AG04450 (cell line): ENCODE measurements around the gene COL9A1. TPM values are rescaled to one million over a fixed set of nuclear protein-coding genes. Genes with fewer than 3 reads are reported as not detected.

Experiments
- CTCF ChIA-PET: fragments of 300-600, 350-600 bp; formaldehyde crosslinking; extraction: SDS; loops from one replicate; lab custom pipeline; 2022; ENCODE audit warnings: antibody characterized with exemption, inconsistent platforms; lab: Charles Lee
- POLR2A ChIA-PET: fragments of 350-600 bp; formaldehyde crosslinking; extraction: SDS; loops from one replicate; lab custom pipeline; 2021; ENCODE audit warnings: antibody characterized with exemption, inconsistent platforms; lab: Yijun Ruan, JAX
- DNase-seq: peaks from one replicate; pipeline ENCODE4 v3.0.0-alpha.2; 2011; ENCODE audit warnings: low read depth, low spot score
- H3K27ac ChIP-seq: one replicate; pipeline ENCODE4 v1.5.1; 2012; ENCODE audit warnings: low read depth, low read length, control low read depth
- H3K27me3 ChIP-seq: one replicate; pipeline ENCODE4 v1.6.0; 2012; ENCODE audit warnings: low read length; ENCODE audit not compliant: control insufficient read depth, insufficient read depth
- H3K4me3 ChIP-seq: 2 replicates; pipeline ENCODE4 v1.5.1; 2011; ENCODE audit warnings: mild to moderate bottlenecking, low read depth, low read length, control low read depth
- H3K9me3 ChIP-seq: 2 replicates; pipeline ENCODE4 v1.5.1; 2012; ENCODE audit warnings: low read length; ENCODE audit not compliant: control insufficient read depth, insufficient read depth
- polyA plus RNA-seq: library from polyadenylated mRNA; depleted of rRNA; stranded (reverse); fragments of >200 nt; gene quantifications from 2 replicates; pipeline ENCODE4 v1.2.3, GENCODE V29; 2011
- TF ChIP-seq, protein P1 (sequence below): IDR thresholded peaks from 2 replicates; pipeline ENCODE4 v1.5.1; 2011; ENCODE audit warnings: low read depth, low read length, control low read depth, inconsistent platforms

Gene COL9A1
- polyA plus RNA-seq, 1 experiment: not detected

DNA sequence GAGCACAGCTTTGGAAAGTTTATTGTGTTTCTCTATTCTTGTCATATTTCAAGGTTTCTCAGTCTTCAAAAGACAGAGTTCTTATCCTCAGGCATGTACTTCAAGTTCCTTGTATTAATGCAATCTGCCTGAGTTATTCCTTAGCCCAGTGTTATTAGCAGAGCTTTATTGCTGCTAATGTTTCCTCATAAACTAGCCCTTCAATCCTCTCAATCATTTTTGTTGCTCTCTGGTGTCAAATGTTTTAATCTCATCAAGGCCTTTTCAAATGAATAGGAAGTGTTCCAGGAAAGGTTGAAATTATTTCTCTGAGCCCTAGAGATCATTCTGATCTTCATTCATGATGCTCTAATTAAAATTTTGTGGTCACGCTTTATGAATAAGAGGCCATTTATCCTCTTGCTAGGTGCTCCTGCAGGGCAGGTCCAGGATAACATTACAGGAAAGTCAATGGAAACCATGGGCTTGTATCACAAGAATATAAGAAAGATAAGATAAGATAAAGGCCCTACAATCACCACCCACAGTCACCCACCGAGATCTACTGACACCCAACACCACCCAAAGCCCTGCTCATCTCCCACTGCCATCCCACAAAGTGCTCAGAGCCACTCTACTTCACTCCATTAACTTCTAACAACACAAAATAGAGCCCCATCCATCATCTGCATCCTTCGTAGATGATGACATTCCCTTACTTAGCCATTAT, 125.9 kb downstream of the COL9A1 start:
- no peak overlapping the region for H3K27ac ChIP-seq
- POLR2A ChIA-PET: no interaction called here
- TF ChIP-seq, protein P1, sequence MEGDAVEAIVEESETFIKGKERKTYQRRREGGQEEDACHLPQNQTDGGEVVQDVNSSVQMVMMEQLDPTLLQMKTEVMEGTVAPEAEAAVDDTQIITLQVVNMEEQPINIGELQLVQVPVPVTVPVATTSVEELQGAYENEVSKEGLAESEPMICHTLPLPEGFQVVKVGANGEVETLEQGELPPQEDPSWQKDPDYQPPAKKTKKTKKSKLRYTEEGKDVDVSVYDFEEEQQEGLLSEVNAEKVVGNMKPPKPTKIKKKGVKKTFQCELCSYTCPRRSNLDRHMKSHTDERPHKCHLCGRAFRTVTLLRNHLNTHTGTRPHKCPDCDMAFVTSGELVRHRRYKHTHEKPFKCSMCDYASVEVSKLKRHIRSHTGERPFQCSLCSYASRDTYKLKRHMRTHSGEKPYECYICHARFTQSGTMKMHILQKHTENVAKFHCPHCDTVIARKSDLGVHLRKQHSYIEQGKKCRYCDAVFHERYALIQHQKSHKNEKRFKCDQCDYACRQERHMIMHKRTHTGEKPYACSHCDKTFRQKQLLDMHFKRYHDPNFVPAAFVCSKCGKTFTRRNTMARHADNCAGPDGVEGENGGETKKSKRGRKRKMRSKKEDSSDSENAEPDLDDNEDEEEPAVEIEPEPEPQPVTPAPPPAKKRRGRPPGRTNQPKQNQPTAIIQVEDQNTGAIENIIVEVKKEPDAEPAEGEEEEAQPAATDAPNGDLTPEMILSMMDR: no peak
- H3K27me3 ChIP-seq: no peaks in the 10 kb centered on the region
- no peak overlapping the region for H3K4me3 ChIP-seq
- CTCF ChIA-PET: no interaction called here
- DNase-seq: no peak
- no peaks in the 10 kb centered on the region for H3K9me3 ChIP-seq

GRCh38 chr6:70175770-70176169, 127.1 kb downstream of the COL9A1 start:
- TF ChIP-seq, protein P1: no peak
- Histone ChIP-seq H3K9me3 (no peaks in the 10 kb centered on the region), H3K27ac (no peak overlapping the region), H3K4me3 (no peak overlapping the region), H3K27me3 (no peaks in the 10 kb centered on the region)
- no peak for DNase-seq
- ChIA-PET CTCF (interaction anchor here (1.7 kb wide), 1 partner anchor 10 kb away, joined by 8 read pairs; no protein-coding TSS in a partner anchor), POLR2A (no interaction called here)

DNA sequence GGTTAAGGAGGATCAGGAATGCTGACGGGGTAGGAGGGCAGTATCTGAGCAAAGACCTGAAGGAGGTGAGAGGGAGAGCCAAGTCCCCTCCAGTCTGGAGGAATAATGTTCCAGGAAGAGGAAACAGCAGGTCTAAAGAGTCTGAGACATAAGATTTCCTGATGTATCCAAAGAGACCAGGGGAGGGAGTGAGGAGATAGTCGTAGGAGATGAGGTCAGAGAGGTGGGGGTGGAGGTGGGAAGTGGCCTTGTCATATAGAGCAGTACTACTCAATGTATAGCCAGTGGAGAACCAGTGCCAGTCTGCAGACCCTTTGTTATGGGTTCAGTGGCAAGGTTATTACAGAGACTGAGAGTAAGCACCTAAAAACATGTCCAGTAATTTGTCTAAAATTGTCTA, 130.6 kb downstream of the COL9A1 start:
- Histone ChIP-seq H3K9me3 (no peaks in the 10 kb centered on the region), H3K4me3 (no peak overlapping the region), H3K27me3 (no peaks in the 10 kb centered on the region), H3K27ac (no peak overlapping the region)
- no peak for DNase-seq
- CTCF ChIA-PET: no interaction called here
- TF ChIP-seq, protein P1: no peak
- POLR2A ChIA-PET: no interaction called here

DNA sequence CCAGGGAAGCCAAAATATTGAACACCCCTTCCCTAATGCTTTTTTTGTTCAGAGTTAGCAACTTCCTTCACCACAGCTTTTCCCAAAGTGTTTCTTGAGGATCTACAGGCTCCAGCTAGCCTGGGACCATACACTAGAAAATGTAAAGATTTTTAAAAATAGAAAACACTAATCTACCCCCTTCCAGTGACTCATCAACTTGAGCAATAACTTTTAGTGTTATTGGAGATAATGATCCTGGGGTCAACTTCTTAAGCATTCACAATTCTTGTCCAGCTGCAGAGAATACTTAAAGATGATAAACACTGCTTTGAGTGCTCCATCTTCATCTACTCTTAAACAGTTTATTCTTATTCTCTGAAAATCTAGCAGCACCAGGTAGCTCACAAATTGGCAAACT, 131.6 kb downstream of the COL9A1 start:
- Histone ChIP-seq H3K27me3 (no peaks in the 10 kb centered on the region), H3K27ac (no peak overlapping the region), H3K9me3 (no peaks in the 10 kb centered on the region), H3K4me3 (no peak overlapping the region)
- POLR2A ChIA-PET: no interaction called here
- TF ChIP-seq, protein P1: no peak
- CTCF ChIA-PET: no interaction called here
- no peak for DNase-seq

GRCh38 chr6:70168681-70169377, 134.1 kb downstream of the COL9A1 start:
- CTCF ChIA-PET: no interaction called here
- TF ChIP-seq, protein P1: no peak
- no peak for DNase-seq
- H3K27ac ChIP-seq: no peak overlapping the region
- POLR2A ChIA-PET: no interaction called here
- H3K9me3 ChIP-seq: no peaks in the 10 kb centered on the region
- no peaks in the 10 kb centered on the region for H3K27me3 ChIP-seq
- H3K4me3 ChIP-seq: no peak overlapping the region
